ENCODE measurements around the gene RNF182. TPM values are rescaled to one million over a fixed set of nuclear protein-coding genes. Genes with fewer than 3 reads are reported as not detected.
"Not testable (repeated sequence)": the region's sequence is repeated elsewhere in the genome, so short reads cannot be mapped to it uniquely, and the experiment has no call there.

The RNF182 gene
- total RNA-seq, 1 experiment from 2014 or later, result 3.7 TPM

DNA sequence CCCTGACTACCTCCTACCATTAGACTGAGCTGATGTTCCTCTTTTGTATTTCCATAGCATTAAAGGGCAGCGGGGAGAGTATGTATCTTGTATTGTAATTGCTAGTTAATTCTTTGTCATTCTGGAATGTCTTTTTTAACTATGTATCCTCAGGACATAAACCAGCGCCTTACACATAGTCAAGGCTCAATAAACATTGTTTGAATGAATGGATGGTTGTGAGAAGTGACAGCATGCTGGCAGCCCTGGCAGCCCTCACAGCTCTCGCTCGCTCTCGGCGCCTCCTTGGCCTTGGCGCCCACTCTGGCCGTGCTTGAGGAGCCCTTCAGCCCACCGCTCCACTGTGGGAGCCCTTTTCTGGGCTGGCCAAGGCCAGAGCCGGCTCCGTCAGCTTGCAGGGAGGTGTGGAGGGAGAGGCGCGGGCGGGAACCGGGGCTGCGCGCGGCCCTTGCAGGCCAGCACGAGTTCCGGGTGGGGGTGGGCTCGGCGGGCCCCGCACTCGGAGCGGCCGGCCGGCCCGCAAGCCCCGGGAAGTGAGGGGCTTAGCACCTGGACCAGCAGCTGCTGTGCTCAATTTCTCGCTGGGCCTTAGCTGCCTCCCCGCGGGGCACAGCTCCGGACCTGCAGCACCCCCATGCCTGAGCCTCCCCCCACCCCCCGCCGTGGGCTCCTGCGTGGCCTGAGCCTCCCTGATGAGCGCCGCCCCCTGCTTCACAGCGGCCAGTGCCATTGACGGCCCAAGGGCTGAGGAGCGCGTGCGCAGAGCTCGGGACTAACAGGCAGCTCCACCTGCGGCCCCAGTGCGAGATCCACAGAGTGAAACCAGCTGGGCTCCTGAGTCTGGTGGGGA, 93.1 kb downstream of the RNF182 start:
- Histone ChIP-seq H3K4me1 (ENCODE audit: insufficient read depth, low read length) (no peaks in the 10 kb centered on the region; the same call in 1 of the 2 replicates), H3K79me1 (ENCODE audit: insufficient read depth, low read depth, low read length, poor library complexity, severe bottlenecking) (no peaks in the 10 kb centered on the region), H2BK15ac (ENCODE audit: low read depth, low read length) (no peak overlapping the region), H3K9me3 (ENCODE audit: control insufficient read depth, low read depth, low read length) (no peaks in the 10 kb centered on the region), H3K4ac (ENCODE audit: low read depth, low read length) (no peak overlapping the region), H2BK20ac (ENCODE audit: low read depth, low read length, poor library complexity, severe bottlenecking) (no peak overlapping the region), H3T11ph (ENCODE audit: low read length) (no peak overlapping the region), H3K9ac (ENCODE audit: extremely low read depth, insufficient read length, low read length) (no peak overlapping the region), H3K14ac (ENCODE audit: insufficient read depth, low read length) (no peak overlapping the region), H3K27me3 (ENCODE audit: insufficient read depth, low read length) (no peaks in the 10 kb centered on the region), H2BK120ac (ENCODE audit: low read depth, low read length, poor library complexity, severe bottlenecking) (no peak overlapping the region), H3K23ac (ENCODE audit: insufficient read length, low read depth, low read length) (no peak overlapping the region), H3K79me2 (ENCODE audit: insufficient read depth, low read length) (no peaks in the 10 kb centered on the region), H4K91ac (ENCODE audit: insufficient read length, low read depth, low read length) (no peak overlapping the region), H4K5ac (ENCODE audit: insufficient read length, low read depth, low read length) (no peak overlapping the region), H2BK5ac (ENCODE audit: insufficient read length, low read length) (no peak overlapping the region), H2BK12ac (ENCODE audit: insufficient read length, low read depth, low read length) (no peak overlapping the region), H3K4me2 (ENCODE audit: insufficient read depth, insufficient read length, low read length) (no peak overlapping the region), H4K8ac (replicated peaks; ENCODE audit: insufficient read length, low read depth, low read length) (no peak overlapping the region), H3K27ac (ENCODE audit: insufficient read length, low read depth, low read length) (no peak overlapping the region), H3K23me2 (ENCODE audit: insufficient read length, low read depth, low read length, poor library complexity, severe bottlenecking) (no peaks in the 10 kb centered on the region), H3K56ac (ENCODE audit: insufficient read length, low read depth, low read length) (no peak overlapping the region), H2AK5ac (ENCODE audit: insufficient read length, low read length) (no peak overlapping the region), H4K20me1 (ENCODE audit: control insufficient read depth, insufficient read depth, insufficient read length) (no peaks in the 10 kb centered on the region), H2AFZ (ENCODE audit: low read length) (no peak overlapping the region), H3K18ac (ENCODE audit: insufficient read length, low read depth, low read length) (no peak overlapping the region)
- WGBS (ENCODE audit: extremely low coverage, insufficient read length, low lambda C conversion rate), result no CpG with 5 or more reads among the region's 46 CpGs
- Mint-ChIP-seq H3K4me3 (no peak overlapping the region), H3K36me3 (ENCODE audit: insufficient read depth in 1 of 3, low read depth in 3 of 3) (peaks cover 0 to 10% (median 4%) of the 10 kb centered on the region in 3 experiments; a peak in 6 of 7 replicates), H3K4me1 (peaks cover 31 to 34% of the 10 kb centered on the region in 2 experiments), H3K27ac (no peak overlapping the region), H3K9me3 (peaks cover 8 to 10% of the 10 kb centered on the region in 2 experiments), H3K27me3 (ENCODE audit: low read depth) (peaks cover 16% of the 10 kb centered on the region)
- peak; percentile 66 for DNase-seq
- TF ChIP-seq, protein P1, sequence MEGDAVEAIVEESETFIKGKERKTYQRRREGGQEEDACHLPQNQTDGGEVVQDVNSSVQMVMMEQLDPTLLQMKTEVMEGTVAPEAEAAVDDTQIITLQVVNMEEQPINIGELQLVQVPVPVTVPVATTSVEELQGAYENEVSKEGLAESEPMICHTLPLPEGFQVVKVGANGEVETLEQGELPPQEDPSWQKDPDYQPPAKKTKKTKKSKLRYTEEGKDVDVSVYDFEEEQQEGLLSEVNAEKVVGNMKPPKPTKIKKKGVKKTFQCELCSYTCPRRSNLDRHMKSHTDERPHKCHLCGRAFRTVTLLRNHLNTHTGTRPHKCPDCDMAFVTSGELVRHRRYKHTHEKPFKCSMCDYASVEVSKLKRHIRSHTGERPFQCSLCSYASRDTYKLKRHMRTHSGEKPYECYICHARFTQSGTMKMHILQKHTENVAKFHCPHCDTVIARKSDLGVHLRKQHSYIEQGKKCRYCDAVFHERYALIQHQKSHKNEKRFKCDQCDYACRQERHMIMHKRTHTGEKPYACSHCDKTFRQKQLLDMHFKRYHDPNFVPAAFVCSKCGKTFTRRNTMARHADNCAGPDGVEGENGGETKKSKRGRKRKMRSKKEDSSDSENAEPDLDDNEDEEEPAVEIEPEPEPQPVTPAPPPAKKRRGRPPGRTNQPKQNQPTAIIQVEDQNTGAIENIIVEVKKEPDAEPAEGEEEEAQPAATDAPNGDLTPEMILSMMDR (conservative IDR thresholded peaks at IDR 0.05), result no peak

DNA sequence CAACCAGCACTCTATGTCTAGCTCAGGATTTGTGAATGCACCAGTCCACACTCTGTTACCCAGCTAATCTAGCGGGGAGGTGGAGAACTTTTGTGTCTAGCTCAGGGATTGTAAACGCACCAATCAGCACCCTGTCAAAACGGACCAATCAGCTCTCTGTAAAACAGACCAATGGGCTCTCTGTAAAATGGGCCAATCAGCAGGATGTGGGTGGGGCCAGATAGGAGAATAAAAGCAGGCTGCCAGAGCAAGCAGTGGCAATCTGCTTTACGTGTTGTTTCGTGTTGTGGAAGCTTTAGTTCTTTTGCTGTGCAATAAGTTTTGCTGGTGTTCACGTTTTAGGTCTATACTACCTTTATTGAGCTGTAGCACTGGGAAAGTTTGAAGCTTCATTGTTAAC, 93.8 kb downstream of the RNF182 start:
- not testable (repeated sequence) for H2BK15ac ChIP-seq (ENCODE audit: low read depth, low read length); H4K8ac ChIP-seq (replicated peaks; ENCODE audit: insufficient read length, low read depth, low read length); H3K4me3 Mint-ChIP-seq; H4K20me1 ChIP-seq (ENCODE audit: control insufficient read depth, insufficient read depth, insufficient read length); H3K79me1 ChIP-seq (ENCODE audit: insufficient read depth, low read depth, low read length, poor library complexity, severe bottlenecking); H4K5ac ChIP-seq (ENCODE audit: insufficient read length, low read depth, low read length); H3K27ac ChIP-seq (ENCODE audit: insufficient read length, low read depth, low read length); H2BK12ac ChIP-seq (ENCODE audit: insufficient read length, low read depth, low read length); H4K91ac ChIP-seq (ENCODE audit: insufficient read length, low read depth, low read length); H2AFZ ChIP-seq (ENCODE audit: low read length); H3T11ph ChIP-seq (ENCODE audit: low read length); DNase-seq; H3K4me1 ChIP-seq (ENCODE audit: insufficient read depth, low read length); H3K18ac ChIP-seq (ENCODE audit: insufficient read length, low read depth, low read length); H3K9ac ChIP-seq (ENCODE audit: extremely low read depth, insufficient read length, low read length); H3K14ac ChIP-seq (ENCODE audit: insufficient read depth, low read length); H3K23me2 ChIP-seq (ENCODE audit: insufficient read length, low read depth, low read length, poor library complexity, severe bottlenecking); H3K23ac ChIP-seq (ENCODE audit: insufficient read length, low read depth, low read length); H3K27ac Mint-ChIP-seq; H2AK5ac ChIP-seq (ENCODE audit: insufficient read length, low read length); H3K79me2 ChIP-seq (ENCODE audit: insufficient read depth, low read length); H3K4me2 ChIP-seq (ENCODE audit: insufficient read depth, insufficient read length, low read length); H2BK20ac ChIP-seq (ENCODE audit: low read depth, low read length, poor library complexity, severe bottlenecking); H3K4ac ChIP-seq (ENCODE audit: low read depth, low read length); H3K27me3 ChIP-seq (ENCODE audit: insufficient read depth, low read length); H2BK5ac ChIP-seq (ENCODE audit: insufficient read length, low read length); H3K9me3 ChIP-seq (ENCODE audit: control insufficient read depth, low read depth, low read length); H2BK120ac ChIP-seq (ENCODE audit: low read depth, low read length, poor library complexity, severe bottlenecking); H3K56ac ChIP-seq (ENCODE audit: insufficient read length, low read depth, low read length)
- Mint-ChIP-seq H3K4me1 (peaks cover 31 to 35% of the 10 kb centered on the region in 2 experiments), H3K27me3 (ENCODE audit: low read depth) (peaks cover 16% of the 10 kb centered on the region), H3K9me3 (peaks cover 11 to 12% of the 10 kb centered on the region in 2 experiments), H3K36me3 (ENCODE audit: insufficient read depth in 1 of 3, low read depth in 3 of 3) (peaks cover 0 to 13% (median 7%) of the 10 kb centered on the region in 3 experiments; a peak in 6 of 7 replicates)
- WGBS (ENCODE audit: extremely low coverage, insufficient read length, low lambda C conversion rate), result no CpG with 5 or more reads among the region's 6 CpGs
